GM19452 (cell line): ENCODE measurements around the gene SEMA4F.

Experiments
- ATAC-seq: cut with Tn5 transposase; IDR thresholded peaks from one replicate; pipeline ENCODE4 v1.9.1; 2021; ENCODE audit not compliant: unreplicated experiment

The SEMA4F gene

DNA sequence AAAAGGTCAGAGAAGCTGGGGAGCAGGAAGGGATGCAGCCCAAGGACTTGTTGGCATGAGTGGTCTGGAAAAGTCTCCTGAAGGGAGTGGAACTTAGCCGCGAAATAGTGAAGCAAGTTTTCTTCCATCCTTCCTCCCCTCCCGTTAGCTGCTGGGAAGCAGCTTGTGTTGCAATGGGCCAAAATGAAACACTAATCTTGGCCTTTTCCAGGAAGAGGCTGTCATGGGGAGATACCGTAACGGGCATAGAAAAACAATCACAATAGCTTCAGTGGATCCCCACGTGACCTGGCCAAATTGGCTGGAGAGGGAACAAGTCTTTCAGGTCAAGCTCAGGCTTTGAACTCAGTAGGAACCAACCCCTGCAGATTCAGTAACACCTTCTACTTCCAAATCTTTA is 49.3 kb downstream of the SEMA4F start:
- ATAC-seq = no peak

DNA sequence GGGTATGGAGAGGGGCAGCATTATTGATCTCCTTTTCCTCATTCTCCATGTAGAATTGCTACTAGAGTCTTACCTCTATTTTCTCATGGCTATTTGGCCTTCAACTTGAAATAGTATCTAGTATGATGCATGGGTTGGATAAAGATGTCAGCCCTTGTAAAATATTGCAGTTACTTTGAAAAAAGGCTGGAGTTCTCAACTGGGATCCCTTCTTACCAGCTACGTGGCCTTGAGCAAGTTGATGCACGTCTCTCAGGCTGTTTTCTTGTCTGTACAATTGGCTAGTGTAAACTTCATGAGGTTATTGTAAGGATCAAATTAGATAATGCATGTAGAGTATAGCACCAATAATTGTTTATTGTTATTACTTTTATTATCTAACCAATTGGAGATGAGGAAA is 50.2 kb downstream of the SEMA4F start:
- no peak for ATAC-seq

DNA sequence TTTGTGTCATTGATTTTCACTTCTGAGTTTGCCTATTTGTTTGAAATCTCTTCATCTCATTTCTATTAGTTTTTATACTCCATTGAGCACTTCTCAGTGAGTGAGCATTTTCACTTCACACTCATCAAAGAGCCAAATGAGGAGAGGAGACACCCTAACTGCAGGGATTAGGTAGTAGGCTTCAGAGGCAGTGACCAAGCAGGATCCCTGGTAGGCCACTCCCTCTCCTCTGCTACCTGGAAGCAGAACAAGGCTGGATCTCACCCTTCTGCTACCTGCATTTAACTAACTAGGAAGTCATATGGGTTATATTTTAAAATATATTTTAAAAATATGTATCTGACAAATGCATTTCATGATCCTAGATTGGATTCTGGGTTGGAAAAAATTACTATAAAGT is 52.7 kb downstream of the SEMA4F start:
- ATAC-seq = no peak

DNA sequence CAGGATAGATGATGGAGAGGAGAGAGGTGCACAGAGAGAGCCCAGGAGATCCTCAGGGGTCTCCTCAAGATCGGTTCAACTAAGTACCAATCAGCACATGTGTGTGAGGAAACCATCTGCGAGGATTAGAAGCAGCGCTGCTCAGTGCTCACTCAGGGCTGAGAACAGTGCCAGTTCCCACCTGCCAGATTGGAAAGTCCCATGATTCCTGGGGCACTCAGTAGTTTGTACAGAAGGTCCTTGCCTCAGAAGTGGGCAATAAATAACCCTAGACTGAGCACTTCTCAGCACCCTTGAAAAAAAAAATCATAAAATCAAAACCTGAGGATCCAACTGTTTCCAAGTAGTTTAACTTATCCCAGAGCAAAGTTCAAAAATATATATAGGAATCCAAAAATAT is 53.8 kb downstream of the SEMA4F start:
- no peak for ATAC-seq

- no peak for ATAC-seq
These were observed 54.2 kb downstream of the SEMA4F start for GRCh38 chr2:74708296-74708695.

- no peak for ATAC-seq
These were observed 54.8 kb downstream of the SEMA4F start for GRCh38 chr2:74708883-74709282.

DNA sequence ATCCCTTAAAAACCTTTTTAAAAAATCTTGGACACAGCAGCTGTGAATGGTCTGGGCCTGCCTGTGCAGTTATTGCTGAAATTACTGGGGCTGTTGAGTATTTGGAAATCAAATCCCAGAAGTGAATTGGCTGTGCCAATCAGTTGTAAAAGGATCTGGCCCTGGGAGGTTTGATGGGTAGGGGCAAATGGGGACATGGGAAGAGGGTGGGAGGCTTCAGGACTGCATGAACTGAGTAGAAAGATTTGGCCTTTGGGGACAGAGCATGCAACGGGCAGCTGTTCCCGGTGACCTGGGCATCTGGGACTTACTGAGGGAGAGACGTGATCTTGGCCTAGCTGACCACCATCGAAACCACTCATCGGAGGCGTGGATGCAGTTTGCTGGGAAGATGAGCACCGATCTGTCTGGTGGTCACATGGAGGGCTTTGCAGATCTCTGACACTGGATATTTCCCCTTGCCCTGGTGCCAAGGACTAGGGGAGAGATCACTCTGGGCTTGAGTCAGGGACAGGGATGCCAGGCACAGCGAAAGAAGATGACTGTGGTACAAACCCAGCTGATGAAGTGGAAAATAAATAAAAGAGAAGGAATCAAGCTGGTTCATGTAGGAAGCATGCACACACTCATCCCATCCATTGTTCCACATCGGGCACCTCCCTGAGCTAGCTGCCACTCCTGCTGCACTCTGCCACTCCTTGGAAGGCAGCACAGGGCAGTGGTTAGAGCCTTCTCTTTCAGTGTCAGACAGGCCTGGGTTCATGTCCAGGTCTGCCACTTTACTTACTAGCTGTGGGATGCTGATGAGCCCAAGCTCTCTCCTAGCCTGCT is 58.4 kb downstream of the SEMA4F start:
- no peak for ATAC-seq

- ATAC-seq = no peak
These were observed 60.6 kb downstream of the SEMA4F start for GRCh38 chr2:74714691-74715080.

DNA sequence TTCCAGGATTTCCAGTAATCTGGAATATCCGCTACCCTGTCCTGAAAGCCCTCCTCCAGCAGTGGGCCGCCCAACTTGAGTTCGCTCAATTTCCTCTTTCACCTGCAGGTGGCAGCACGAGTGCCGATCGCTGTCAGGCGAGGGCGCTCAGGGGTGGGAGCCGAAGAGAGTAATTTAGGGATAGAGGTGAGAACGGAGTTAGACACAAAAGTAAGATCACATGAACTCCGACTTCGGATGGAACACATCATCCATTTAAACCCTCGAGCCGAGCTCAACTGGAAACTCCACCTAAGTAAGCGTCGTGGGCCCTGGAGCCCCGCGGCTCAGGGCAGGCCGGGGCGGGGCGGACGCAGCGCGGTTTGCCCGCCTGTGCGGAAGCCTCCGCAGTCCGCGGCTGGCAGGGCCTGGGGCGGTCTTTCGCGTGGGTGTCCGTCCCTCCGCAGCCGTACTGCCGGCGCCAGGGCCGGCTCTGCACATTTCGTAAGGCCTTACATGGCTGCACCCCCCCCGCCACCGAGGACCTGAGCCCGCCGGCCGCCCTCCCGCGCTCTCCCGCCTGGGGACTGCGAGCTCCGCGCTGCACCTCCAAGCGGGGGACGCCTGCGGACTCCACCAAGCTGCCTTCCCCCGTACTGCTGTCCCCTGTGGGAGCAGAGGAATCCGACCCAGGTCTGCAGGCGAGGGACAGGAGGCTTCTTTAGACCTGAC is 61.2 kb downstream of the SEMA4F start:
- ATAC-seq = peak; percentile 88

DNA sequence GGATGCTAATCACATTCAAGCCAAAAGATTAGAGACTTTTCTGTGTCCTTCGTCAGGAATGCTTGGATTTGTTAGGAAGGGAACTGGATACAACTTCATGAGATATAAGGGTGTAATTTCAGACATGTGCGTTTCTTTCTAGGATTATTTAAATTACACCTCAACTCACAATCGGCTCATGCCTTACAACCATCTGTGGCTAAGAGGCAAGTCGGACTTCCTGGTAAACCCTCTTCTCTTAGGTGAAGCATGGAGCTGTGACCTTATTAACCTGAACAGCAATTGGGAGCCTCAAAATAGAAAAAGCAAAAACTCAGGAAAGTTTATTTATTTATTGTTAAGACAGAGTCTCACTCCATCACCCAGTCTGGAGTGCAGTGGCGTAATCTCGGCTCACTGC is 61.8 kb downstream of the SEMA4F start:
- no peak for ATAC-seq

- no peak for ATAC-seq
These were observed 65.0 kb downstream of the SEMA4F start for GRCh38 chr2:74719066-74719465.

DNA sequence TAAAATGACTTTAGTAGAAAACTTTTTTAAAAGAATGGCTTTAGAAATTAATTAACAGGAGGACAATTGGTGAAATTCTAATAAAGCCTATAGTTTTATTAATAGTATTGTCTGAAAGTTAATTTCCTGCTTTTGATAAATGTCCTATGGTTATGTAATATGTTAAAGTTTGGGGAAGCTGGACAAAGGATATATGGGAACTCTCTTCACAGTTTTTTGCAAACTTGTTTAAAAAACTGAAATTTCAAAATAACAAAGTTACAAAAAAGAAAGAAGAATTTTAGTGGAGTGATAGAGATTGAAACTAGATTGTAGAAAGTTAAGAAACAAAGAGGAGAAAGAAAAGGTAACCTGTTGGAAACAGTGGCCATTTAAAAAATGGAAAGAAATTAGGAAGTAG is 67.3 kb downstream of the SEMA4F start:
- ATAC-seq = no peak

DNA sequence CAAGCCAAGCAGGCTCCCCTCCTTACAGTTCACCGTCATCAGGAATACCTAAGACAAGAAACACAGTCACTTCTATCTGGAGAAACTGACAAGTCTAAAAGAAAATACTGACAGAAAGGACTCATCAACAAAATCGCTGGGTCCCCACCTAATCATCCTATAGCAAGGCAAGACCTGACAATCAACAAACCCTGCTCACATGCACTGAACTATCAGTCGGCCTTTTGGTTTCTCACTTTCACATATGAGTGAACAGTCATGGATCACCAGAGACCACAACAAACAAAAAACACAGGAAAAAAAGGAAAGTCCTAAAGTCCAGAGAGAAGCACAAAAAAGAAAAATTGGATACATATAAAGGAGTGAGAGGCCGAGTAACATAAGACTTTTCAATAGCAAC is 70.4 kb downstream of the SEMA4F start:
- ATAC-seq = no peak

- ATAC-seq = no peak
These were observed 71.2 kb downstream of the SEMA4F start for GRCh38 chr2:74725287-74725686.

DNA sequence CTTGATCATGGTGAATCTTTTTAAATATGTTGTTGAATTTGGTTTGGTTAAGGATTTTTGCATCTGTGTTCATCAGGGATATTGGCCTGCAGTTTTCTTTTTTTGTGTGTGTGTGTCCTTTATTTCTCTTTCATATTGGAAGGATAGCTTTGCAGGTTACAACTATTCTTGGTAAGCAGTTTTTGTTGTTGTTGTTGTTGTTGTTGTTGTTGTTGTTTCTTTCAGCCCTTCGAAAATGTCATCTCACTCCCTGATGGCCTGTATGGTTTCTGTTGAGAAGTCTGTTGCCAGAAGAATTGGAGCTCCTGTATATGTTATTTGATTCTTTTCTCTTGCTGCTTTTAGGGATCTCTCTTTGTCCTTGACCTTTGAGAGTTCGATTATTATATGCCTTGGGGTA is 74.8 kb downstream of the SEMA4F start:
- ATAC-seq = no peak

- no peak for ATAC-seq
These were observed 76.5 kb downstream of the SEMA4F start for GRCh38 chr2:74730530-74730929.
